ENCODE results near the gene ADAMTSL5. TPM values are rescaled to one million over a fixed set of nuclear protein-coding genes. Genes with fewer than 3 reads are reported as not detected.

Gene ADAMTSL5
- total and polyA plus RNA-seq, 2 of the 13 experiments (the other 11 are each of a cell fraction or from before 2014, with no cell fraction given) = 0.60 to 2.7 TPM

- no peak for TF ChIP-seq ZC3H13 (CRISPR knock-in tag; IDR thresholded peaks at IDR 0.05)
- TF ChIP-seq ZNF761 (CRISPR knock-in tag; conservative IDR thresholded peaks at IDR 0.05) = no peak
- TF ChIP-seq KIAA2018 (CRISPR knock-in tag; IDR thresholded peaks at IDR 0.05; ENCODE audit: borderline replicate concordance) = no peak
- no peak for TF ChIP-seq POLR2AphosphoS2 (IDR thresholded peaks at IDR 0.05; ENCODE audit: low read depth, low read length)
- no peak for TF ChIP-seq SAFB2 (CRISPR knock-in tag; IDR thresholded peaks at IDR 0.05; ENCODE audit: borderline replicate concordance, low read depth)
- TF ChIP-seq ZBTB33 (CRISPR knock-in tag; IDR thresholded peaks at IDR 0.05) = no peak
- peak; percentile 69 for TF ChIP-seq SP4 (CRISPR knock-in tag; IDR thresholded peaks at IDR 0.05)
- TF ChIP-seq JARID2 (CRISPR knock-in tag; IDR thresholded peaks at IDR 0.05; ENCODE audit: insufficient replicate concordance) = no peak
- TF ChIP-seq EED (CRISPR knock-in tag; IDR thresholded peaks at IDR 0.05) = no peak
- TF ChIP-seq ZNF337 (CRISPR knock-in tag; IDR thresholded peaks at IDR 0.05; ENCODE audit: borderline replicate concordance, low read depth) = no peak
- TF ChIP-seq MXD1 (CRISPR knock-in tag; IDR thresholded peaks at IDR 0.05) = peak; percentile 19; the same call in 1 of the 2 replicates
- TF ChIP-seq MAFF (IDR thresholded peaks at IDR 0.05; ENCODE audit: low read depth, low read length) = no peak
- no peak for TF ChIP-seq PCBP1 (IDR thresholded peaks at IDR 0.05; ENCODE audit: borderline replicate concordance, low read depth, low read length)
- no peak; the same call in 1 of the 2 replicates for TF ChIP-seq ZNF614 (CRISPR knock-in tag; IDR thresholded peaks at IDR 0.05; ENCODE audit: borderline replicate concordance)
- TF ChIP-seq FOXA3 (CRISPR knock-in tag; IDR thresholded peaks at IDR 0.05) = no peak
- no peak for TF ChIP-seq ZNF44 (CRISPR knock-in tag; IDR thresholded peaks at IDR 0.05)
- no peak for TF ChIP-seq PBX3 (CRISPR knock-in tag; IDR thresholded peaks at IDR 0.05; ENCODE audit: borderline replicate concordance)
These were observed 22.3 kb downstream of the ADAMTSL5 start, which contains the start of gene PCSK4 (continued) for GRCh38 chr19:1490311-1491113.

Measured in HepG2 (cell line).